Hepatocyte (in vitro differentiated cells): ENCODE measurements around the gene DNLZ. TPM values are rescaled to one million over a fixed set of nuclear protein-coding genes. Genes with fewer than 3 reads are reported as not detected.
A peak's percentile ranks its signal among the peaks of the same experiment; 100 is the strongest.

ENCODE experiments used
- DNase-seq: peaks from one replicate; pipeline ENCODE4 v3.0.0-alpha.2; 2016; ENCODE audit warnings: low spot score
- H2AFZ ChIP-seq: fragments of 200-600 bp; sonication (generic); 2 replicates; pipeline ENCODE4 v1.6.0; 2016; ENCODE audit warnings: antibody characterized with exemption, mild to moderate bottlenecking
- H3K27ac ChIP-seq: fragments of 200-600 bp; sonication (generic); 2 replicates; pipeline ENCODE4 v1.5.1; 2016; ENCODE audit warnings: mild to moderate bottlenecking
- H3K27me3 ChIP-seq: fragments of 200-600 bp; sonication (generic); 2 replicates; pipeline ENCODE4 v1.6.1; 2016
- H3K36me3 ChIP-seq: fragments of 200-600 bp; sonication (generic); replicated peaks from 2 replicates; pipeline ENCODE4 v1.5.1; 2016; ENCODE audit warnings: low read depth; ENCODE audit not compliant: insufficient read depth
- H3K4me1 ChIP-seq: fragments of 200-600 bp; sonication (generic); 2 replicates; pipeline ENCODE4 v1.5.1; 2016; ENCODE audit warnings: mild to moderate bottlenecking, moderate library complexity; ENCODE audit not compliant: insufficient read depth
- H3K4me2 ChIP-seq: fragments of 200-600 bp; sonication (generic); 2 replicates; pipeline ENCODE4 v1.6.0; 2016
- H3K4me3 ChIP-seq: fragments of 200-600 bp; sonication (generic); 2 replicates; pipeline ENCODE4 v1.5.1; 2016; ENCODE audit warnings: mild to moderate bottlenecking
- H3K79me2 ChIP-seq: fragments of 200-600 bp; sonication (generic); 2 replicates; pipeline ENCODE4 v1.6.0; 2017; ENCODE audit warnings: mild to moderate bottlenecking
- H3K9me2 ChIP-seq: fragments of 200-600 bp; sonication (generic); replicated peaks from 2 replicates; pipeline ENCODE4 v1.6.0; 2017; ENCODE audit warnings: mild to moderate bottlenecking; ENCODE audit not compliant: insufficient read depth
- H3K9me3 ChIP-seq: fragments of 200-600 bp; sonication (generic); 2 replicates; pipeline ENCODE4 v1.5.1; 2016; ENCODE audit warnings: low read depth, mild to moderate bottlenecking
- H4K20me1 ChIP-seq: fragments of 200-600 bp; sonication (generic); 2 replicates; pipeline ENCODE4 v1.6.0; 2016; ENCODE audit warnings: mild to moderate bottlenecking; ENCODE audit not compliant: insufficient read depth, poor library complexity, severe bottlenecking
- EZH2 ChIP-seq: fragments of 200-600 bp; sonication (generic); IDR thresholded peaks from 2 replicates; pipeline ENCODE4 v1.6.1; 2016; ENCODE audit warnings: antibody characterized with exemption, mild to moderate bottlenecking, borderline replicate concordance
- EZH2phosphoT487 ChIP-seq: fragments of 200-600 bp; sonication (generic); IDR thresholded peaks from one replicate; pipeline ENCODE4 v1.6.1; 2018; ENCODE audit warnings: antibody characterized with exemption, mild to moderate bottlenecking, low read depth, moderate library complexity; ENCODE audit not compliant: unreplicated experiment, severe bottlenecking
- WGBS: methylation state at CpG from one replicate; pipeline ENCODE4 v1.1.6; 2016; ENCODE audit warnings: low lambda C conversion rate; ENCODE audit errors: missing lambda C conversion rate; 5-methylcytosine and 5-hydroxymethylcytosine counted together
- polyA plus RNA-seq: library from polyadenylated mRNA; unstranded; fragments of >200 nt; fragmentation: Nextera tagmentation; extraction: Ambion mirVana; gene quantifications from 2 replicates; pipeline ENCODE4 v1.2.1, GENCODE V29; 2016
- total RNA-seq: library from RNA; depleted of rRNA; stranded (reverse); fragments of >200 nt; gene quantifications from 2 replicates; pipeline ENCODE4 v1.2.3, GENCODE V29; 2014
- TF ChIP-seq, protein P1 (sequence below): fragments of 200-600 bp; sonication (generic); IDR thresholded peaks from 2 replicates; pipeline ENCODE4 v1.5.1; 2016; ENCODE audit warnings: antibody characterized with exemption, mild to moderate bottlenecking; ENCODE audit not compliant: poor library complexity

DNLZ gene
- total and polyA plus RNA-seq, 2 experiments from 2014 or later: 21.5 to 24.3 TPM

GRCh38 chr9:136399176-136400037, 35.9 kb upstream of the DNLZ start:
- H2AFZ ChIP-seq: peak overlapping the region; percentile 86
- WGBS: 3% methylated on average over 61 of the region's 67 CpGs
- DNase-seq: peak; percentile 67

GRCh38 chr9:136398286-136398685, 34.7 kb upstream of the DNLZ start:
- Histone ChIP-seq H3K27ac (no peak overlapping the region), H3K4me1 (peaks cover 11% of the 10 kb centered on the region), H3K9me2 (no peaks in the 10 kb centered on the region), H3K4me2 (peak overlapping the region; percentile 93), H3K9me3 (no peaks in the 10 kb centered on the region), H3K4me3 (no peak overlapping the region), H3K79me2 (peaks cover 27% of the 10 kb centered on the region), H2AFZ (no peak overlapping the region), H4K20me1 (no peaks in the 10 kb centered on the region), H3K27me3 (no peaks in the 10 kb centered on the region), H3K36me3 (no peaks in the 10 kb centered on the region)
- TF ChIP-seq EZH2phosphoT487: no peak
- TF ChIP-seq, protein P1, sequence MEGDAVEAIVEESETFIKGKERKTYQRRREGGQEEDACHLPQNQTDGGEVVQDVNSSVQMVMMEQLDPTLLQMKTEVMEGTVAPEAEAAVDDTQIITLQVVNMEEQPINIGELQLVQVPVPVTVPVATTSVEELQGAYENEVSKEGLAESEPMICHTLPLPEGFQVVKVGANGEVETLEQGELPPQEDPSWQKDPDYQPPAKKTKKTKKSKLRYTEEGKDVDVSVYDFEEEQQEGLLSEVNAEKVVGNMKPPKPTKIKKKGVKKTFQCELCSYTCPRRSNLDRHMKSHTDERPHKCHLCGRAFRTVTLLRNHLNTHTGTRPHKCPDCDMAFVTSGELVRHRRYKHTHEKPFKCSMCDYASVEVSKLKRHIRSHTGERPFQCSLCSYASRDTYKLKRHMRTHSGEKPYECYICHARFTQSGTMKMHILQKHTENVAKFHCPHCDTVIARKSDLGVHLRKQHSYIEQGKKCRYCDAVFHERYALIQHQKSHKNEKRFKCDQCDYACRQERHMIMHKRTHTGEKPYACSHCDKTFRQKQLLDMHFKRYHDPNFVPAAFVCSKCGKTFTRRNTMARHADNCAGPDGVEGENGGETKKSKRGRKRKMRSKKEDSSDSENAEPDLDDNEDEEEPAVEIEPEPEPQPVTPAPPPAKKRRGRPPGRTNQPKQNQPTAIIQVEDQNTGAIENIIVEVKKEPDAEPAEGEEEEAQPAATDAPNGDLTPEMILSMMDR: no peak
- no peak for TF ChIP-seq EZH2
- no peak for DNase-seq
- 97% methylated on average over 12 of the region's 12 CpGs for WGBS

More at GRCh38 chr9:136399176-136400037, 35.9 kb upstream of the DNLZ start:
- Histone ChIP-seq H3K9me2 (no peaks in the 10 kb centered on the region), H3K4me3 (peak overlapping the region; percentile 97), H4K20me1 (no peaks in the 10 kb centered on the region), H3K4me1 (peaks cover 11% of the 10 kb centered on the region), H3K79me2 (peaks cover 27% of the 10 kb centered on the region), H3K4me2 (peak overlapping the region; percentile 93), H3K27ac (peak overlapping the region; percentile 85), H3K27me3 (no peaks in the 10 kb centered on the region), H3K36me3 (no peaks in the 10 kb centered on the region), H3K9me3 (no peaks in the 10 kb centered on the region)
- TF ChIP-seq, protein P1: no peak
- TF ChIP-seq EZH2phosphoT487 (no peak), EZH2 (no peak)

GRCh38 chr9:136397643-136398042, 34.1 kb upstream of the DNLZ start:
- WGBS: no CpG with 5 or more reads among the region's 6 CpGs
- H3K36me3 ChIP-seq: no peaks in the 10 kb centered on the region

More at GRCh38 chr9:136397643-136398042, 34.1 kb upstream of the DNLZ start:
- Histone ChIP-seq H3K27me3 (no peaks in the 10 kb centered on the region), H3K27ac (no peak overlapping the region), H3K79me2 (peaks cover 27% of the 10 kb centered on the region), H3K9me2 (no peaks in the 10 kb centered on the region), H3K9me3 (no peaks in the 10 kb centered on the region), H2AFZ (no peak overlapping the region), H4K20me1 (no peaks in the 10 kb centered on the region), H3K4me2 (no peak overlapping the region), H3K4me1 (peaks cover 11% of the 10 kb centered on the region), H3K4me3 (no peak overlapping the region)
- TF ChIP-seq EZH2phosphoT487 (no peak), EZH2 (no peak)
- TF ChIP-seq, protein P1: no peak
- no peak for DNase-seq
